Adrenal gland (tissue), 12 donors: ENCODE measurements around the gene CCDC57. TPM values are rescaled to one million over a fixed set of nuclear protein-coding genes. Genes with fewer than 3 reads are reported as not detected.

Source experiments
- DNase-seq, 7 donors: peaks; one replicate each; pipeline ENCODE4 v3.0.0-alpha.2; 2019 to 2020
- H3K27ac ChIP-seq, 5 donors: fragments of 200-600 bp; sonication (generic) in 4 of 5; 1 replicate in 3 of 5; 2 replicates in 2 of 5; pipeline versions ENCODE4 v1.5.1 to v1.8.0; 2016 to 2020; ENCODE audit warnings: mild to moderate bottlenecking in 1 of 5
- H3K27me3 ChIP-seq: fragments of 200-600 bp; 2 replicates; pipeline ENCODE4 v1.8.0; 2021
- H3K36me3 ChIP-seq, 2 donors: fragments of 200-600 bp; replicated peaks in 1 of 2; 1 replicate in 1 of 2; 2 replicates in 1 of 2; pipeline versions ENCODE4 v1.5.1 to v1.8.0; 2018 to 2022
- H3K4me1 ChIP-seq, 2 donors: fragments of 200-600 bp; replicated peaks in 1 of 2; 1 replicate in 1 of 2; 2 replicates in 1 of 2; pipeline versions ENCODE4 v1.5.1 to v1.8.0; 2018 to 2021
- H3K4me3 ChIP-seq, 4 donors: fragments of 200-600 bp; sonication (generic) in 3 of 4; one replicate each; pipeline ENCODE4 v1.5.1; 2016 to 2018
- H3K9me3 ChIP-seq, 3 donors: fragments of 200-600 bp; sonication (generic) in 1 of 3; replicated peaks in 1 of 3; 1 replicate in 2 of 3; 2 replicates in 1 of 3; pipeline versions ENCODE4 v1.5.1 to v1.8.0; 2016 to 2021
- POLR2A ChIP-seq, 2 donors: fragments of 450-650 bp; IDR thresholded peaks; one replicate each; pipeline ENCODE4 v1.6.1; 2017; ENCODE audit warnings: antibody characterized with exemption in 2 of 2, mild to moderate bottlenecking in 2 of 2, moderate library complexity in 1 of 2
- WGBS, 4 donors: extraction: QIAGEN DNeasy Blood & Tissue Kit in 2 of 4; methylation state at CpG; one replicate each; pipeline versions ENCODE4 v1.1.5 to v1.1.7; 2013 to 2017; 5-methylcytosine and 5-hydroxymethylcytosine counted together
- intact Hi-C, 2 donors: fragments of 100-400 bp; cut with DNase I; formaldehyde crosslinking; loops; one replicate each; pipeline versions ENCODE4 v1.14.1 to v1.15.0; 2022 to 2023
- polyA plus RNA-seq, 3 donors: library from polyadenylated mRNA; stranded (reverse); fragments of 200-250 nt in 2 of 3; fragments of 350-450 nt in 1 of 3; fragmentation: Illumina TruSeq in 1 of 3; extraction: RNeasy Lipid Tissue Mini Kit (QIAGEN cat#74804) in 1 of 3; gene quantifications; one replicate each; pipeline ENCODE4 v1.2.3, GENCODE V29; 2013 to 2014
- total RNA-seq, 9 donors: library from RNA; depleted of rRNA in 4 of 9; stranded (reverse); fragments of >200 nt in 4 of 9; fragments of 120-200 nt in 1 of 9; fragmentation: NEBNext Ultra II Directional in 1 of 9; extraction: Animal tissue kit (Norgen Biotek cat#: 25700) in 1 of 9; gene quantifications; one replicate each; pipeline versions ENCODE4 v1.1.0 to v1.2.4, GENCODE V29; 2013 to 2023
- TF ChIP-seq, protein P1 (sequence below), 6 experiments: fragments of 450-650 bp in 4 of 6; fragments of 200-600 bp in 2 of 6; sonication (generic) in 1 of 6; IDR thresholded peaks; 1 replicate in 5 of 6; 2 replicates in 1 of 6; pipeline versions ENCODE4 v1.5.1 to v1.8.0; 2016 to 2021; ENCODE audit warnings: antibody characterized with exemption in 6 of 6, mild to moderate bottlenecking in 2 of 6, moderate library complexity in 1 of 6
- donor health status: healthy with polysubstance abuse.
- donor health status: Bipolar disorder and iron deficiency.
- donor health status: DM: yes; HTN: yes; CAD: no.
- donor health status: DM: no; HTN: no; CAD: no.
- donor health status: DM: no; HTN: no; CAD: no.
- donor health status: DM: yes; HTN: yes; CAD: no.

Gene CCDC57
- total and polyA plus RNA-seq, 12 donors, result 7.1 to 275 (median 28.8) TPM

DNA sequence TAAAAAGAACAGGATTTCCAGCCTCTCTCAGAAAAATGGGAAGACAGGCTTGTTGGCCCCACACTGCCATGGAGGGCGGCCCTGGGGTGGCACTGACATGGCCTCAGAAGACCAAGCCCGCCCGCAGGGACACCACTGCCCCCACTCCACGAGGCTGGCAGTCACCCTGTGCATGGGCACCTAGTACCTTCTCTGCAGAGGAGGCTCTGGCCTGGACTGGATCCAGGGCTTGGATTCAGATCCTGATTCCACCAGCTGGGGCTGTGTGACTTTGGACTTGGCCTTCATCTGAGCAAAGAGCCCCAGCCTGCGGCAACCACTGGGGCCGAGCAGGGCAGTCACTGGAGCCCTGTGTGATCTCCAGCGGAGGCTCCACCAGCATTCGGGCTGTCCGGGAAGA lies 97.8 kb downstream of the CCDC57 start:
- Histone ChIP-seq H3K36me3 (peaks cover 0 to 7% of the 10 kb centered on the region in 2 donors), H3K4me1 (no peaks in the 10 kb centered on the region), H3K4me3 (no peak overlapping the region), H3K9me3 (no peaks in the 10 kb centered on the region), H3K27ac (no peak overlapping the region), H3K27me3 (no peaks in the 10 kb centered on the region)
- DNase-seq, result no peak
- intact Hi-C loops, result loop anchor here in 1 of 2 donors (5.0 kb wide), 1 partner anchor 312 kb away; no protein-coding TSS in a partner anchor
- 81 to 98% (median 95%) methylated on average over 3 to 9 of the region's 9 CpGs for WGBS, 4 donors
- no peak for TF ChIP-seq POLR2A (IDR thresholded peaks at IDR 0.05)
- TF ChIP-seq, protein P1, sequence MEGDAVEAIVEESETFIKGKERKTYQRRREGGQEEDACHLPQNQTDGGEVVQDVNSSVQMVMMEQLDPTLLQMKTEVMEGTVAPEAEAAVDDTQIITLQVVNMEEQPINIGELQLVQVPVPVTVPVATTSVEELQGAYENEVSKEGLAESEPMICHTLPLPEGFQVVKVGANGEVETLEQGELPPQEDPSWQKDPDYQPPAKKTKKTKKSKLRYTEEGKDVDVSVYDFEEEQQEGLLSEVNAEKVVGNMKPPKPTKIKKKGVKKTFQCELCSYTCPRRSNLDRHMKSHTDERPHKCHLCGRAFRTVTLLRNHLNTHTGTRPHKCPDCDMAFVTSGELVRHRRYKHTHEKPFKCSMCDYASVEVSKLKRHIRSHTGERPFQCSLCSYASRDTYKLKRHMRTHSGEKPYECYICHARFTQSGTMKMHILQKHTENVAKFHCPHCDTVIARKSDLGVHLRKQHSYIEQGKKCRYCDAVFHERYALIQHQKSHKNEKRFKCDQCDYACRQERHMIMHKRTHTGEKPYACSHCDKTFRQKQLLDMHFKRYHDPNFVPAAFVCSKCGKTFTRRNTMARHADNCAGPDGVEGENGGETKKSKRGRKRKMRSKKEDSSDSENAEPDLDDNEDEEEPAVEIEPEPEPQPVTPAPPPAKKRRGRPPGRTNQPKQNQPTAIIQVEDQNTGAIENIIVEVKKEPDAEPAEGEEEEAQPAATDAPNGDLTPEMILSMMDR (IDR thresholded peaks at IDR 0.05), result no peak

DNA sequence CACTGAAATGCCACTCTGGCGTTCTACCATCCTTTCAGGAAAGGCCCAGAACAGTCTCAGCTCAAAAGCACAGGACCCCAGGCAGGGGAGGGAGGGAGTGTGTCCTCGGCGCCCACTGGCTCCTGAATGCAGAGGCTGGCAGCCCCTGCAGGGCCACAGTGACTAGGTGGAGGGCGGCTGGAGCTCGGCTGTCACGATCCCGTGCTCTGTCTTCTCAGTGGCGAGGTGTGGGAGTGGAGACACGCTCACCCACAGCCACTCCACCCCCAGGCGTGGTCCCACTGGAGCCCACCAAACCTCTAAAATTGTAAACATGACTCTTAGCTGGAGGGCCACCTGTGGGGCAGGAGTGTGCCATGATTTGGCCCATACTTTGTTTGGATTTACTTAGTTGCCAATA lies 98.2 kb downstream of the CCDC57 start:
- H3K4me3 ChIP-seq, result no peak overlapping the region
- H3K27me3 ChIP-seq, result no peaks in the 10 kb centered on the region
- TF ChIP-seq, protein P1 (IDR thresholded peaks at IDR 0.05), result no peak
- TF ChIP-seq POLR2A (IDR thresholded peaks at IDR 0.05), result no peak
- no peaks in the 10 kb centered on the region for H3K4me1 ChIP-seq
- no peak overlapping the region for H3K27ac ChIP-seq
- DNase-seq, result no peak
- intact Hi-C loops, result loop anchor here in 1 of 2 donors (5.0 kb wide), 1 partner anchor 313 kb away; no protein-coding TSS in a partner anchor
- WGBS, 4 donors, result 91 to 96% (median 95%) methylated on average over 6 to 10 of the region's 10 CpGs
- H3K9me3 ChIP-seq, result no peaks in the 10 kb centered on the region
- peaks cover 0 to 7% of the 10 kb centered on the region in 2 donors for H3K36me3 ChIP-seq

DNA sequence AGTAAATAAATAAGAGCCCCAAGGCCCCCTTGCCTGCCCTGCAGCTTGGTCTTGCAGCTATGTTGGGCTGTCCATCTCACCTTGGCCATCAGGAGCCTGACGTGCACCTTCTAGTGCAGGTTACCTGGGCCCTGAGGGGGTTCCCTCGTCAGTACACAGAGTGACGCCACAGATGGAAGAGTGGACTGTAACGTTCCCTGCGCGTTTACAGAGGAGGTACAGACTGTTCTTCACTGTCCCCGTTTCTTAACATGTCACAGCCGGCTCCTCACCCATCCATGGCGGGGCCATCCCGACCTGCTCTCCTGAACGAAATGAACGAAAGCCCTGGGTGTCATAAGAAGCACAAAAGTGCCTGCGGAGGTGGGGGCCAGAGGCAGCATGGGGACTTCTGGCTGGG lies 98.7 kb downstream of the CCDC57 start:
- no peak for DNase-seq
- Histone ChIP-seq H3K27me3 (no peaks in the 10 kb centered on the region), H3K36me3 (peaks cover 0 to 7% of the 10 kb centered on the region in 2 donors), H3K27ac (no peak overlapping the region), H3K4me3 (no peak overlapping the region), H3K4me1 (no peaks in the 10 kb centered on the region), H3K9me3 (no peaks in the 10 kb centered on the region)
- intact Hi-C loops, result loop anchor here in 1 of 2 donors (5.0 kb wide), 1 partner anchor 313 kb away; no protein-coding TSS in a partner anchor
- 93 to 95% (median 95%) methylated on average over 13 of the region's 13 CpGs for WGBS, 4 donors
- TF ChIP-seq, protein P1 (IDR thresholded peaks at IDR 0.05), result no peak
- TF ChIP-seq POLR2A (IDR thresholded peaks at IDR 0.05), result no peak

DNA sequence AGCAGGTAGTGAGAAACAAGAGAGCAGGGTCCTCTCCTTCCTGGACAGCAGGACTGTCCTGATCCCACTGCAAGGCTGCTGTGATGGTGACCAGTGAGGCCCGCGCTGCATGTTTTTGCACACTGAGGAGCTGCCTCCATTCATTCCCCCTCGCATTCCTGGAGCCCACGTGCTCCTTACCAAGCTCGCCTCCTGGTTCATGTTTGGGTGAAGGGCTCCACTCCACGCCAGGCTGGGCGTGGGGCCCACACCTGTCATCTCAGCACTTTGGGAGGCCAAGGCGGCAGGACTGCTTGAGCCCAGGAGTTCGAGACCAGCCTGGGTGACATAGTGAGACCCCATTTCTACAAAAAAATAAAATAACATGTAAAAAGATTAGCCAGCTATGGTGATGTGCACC lies 99.2 kb downstream of the CCDC57 start:
- no peaks in the 10 kb centered on the region for H3K4me1 ChIP-seq
- DNase-seq, result no peak
- H3K9me3 ChIP-seq, result no peaks in the 10 kb centered on the region
- intact Hi-C loops, result loop anchor here in 1 of 2 donors (5.0 kb wide), 1 partner anchor 314 kb away; no protein-coding TSS in a partner anchor
- WGBS, 4 donors, result 81 to 95% (median 90%) methylated on average over 9 of the region's 9 CpGs
- no peaks in the 10 kb centered on the region for H3K27me3 ChIP-seq
- TF ChIP-seq POLR2A (IDR thresholded peaks at IDR 0.05), result no peak
- TF ChIP-seq, protein P1 (IDR thresholded peaks at IDR 0.05), result no peak
- H3K27ac ChIP-seq, result no peak overlapping the region
- peaks cover 0 to 7% of the 10 kb centered on the region in 2 donors for H3K36me3 ChIP-seq
- H3K4me3 ChIP-seq, result no peak overlapping the region
